ENCODE results near the gene ASTN1.

ASTN1 gene

GRCh38 chr1:177172866-177173265, 8.4 kb upstream of the ASTN1 start:
- no peak for TF ChIP-seq POLR2AphosphoS5 (IDR thresholded peaks at IDR 0.05; ENCODE audit: low read depth)
- no peak for TF ChIP-seq REST (IDR thresholded peaks at IDR 0.05; ENCODE audit: insufficient replicate concordance, low read depth)
- H3K27me3 ChIP-seq (ENCODE audit: insufficient read depth, poor library complexity, severe bottlenecking), result peaks cover 29% of the 10 kb centered on the region
- H3K4me3 ChIP-seq (replicated peaks; ENCODE audit: insufficient read depth, low read length), result no peak overlapping the region
- DNase-seq (ENCODE audit: low read depth in 1 of 2, low spot score in 1 of 2), result no peak
- no peak overlapping the region for H3K27ac ChIP-seq (replicated peaks)

- DNase-seq (ENCODE audit: low read depth in 1 of 2, low spot score in 1 of 2), result no peak
- Histone ChIP-seq H3K4me3 (replicated peaks; ENCODE audit: insufficient read depth, low read length) (no peak overlapping the region), H3K27ac (replicated peaks) (no peak overlapping the region), H3K27me3 (ENCODE audit: insufficient read depth, poor library complexity, severe bottlenecking) (peaks cover 29% of the 10 kb centered on the region)
- TF ChIP-seq CTCF (IDR thresholded peaks at IDR 0.05; ENCODE audit: insufficient read depth, low read length) (no peak), SPI1 (IDR thresholded peaks at IDR 0.05; ENCODE audit: borderline replicate concordance, low read depth) (no peak), GABPA (IDR thresholded peaks at IDR 0.05; ENCODE audit: low read depth) (no peak), POLR2AphosphoS5 (IDR thresholded peaks at IDR 0.05; ENCODE audit: low read depth) (no peak), REST (IDR thresholded peaks at IDR 0.05; ENCODE audit: insufficient replicate concordance, low read depth) (no peak)
These were observed 7.8 kb upstream of the ASTN1 start for GRCh38 chr1:177172272-177172671.

- no peak for DNase-seq (ENCODE audit: low read depth in 1 of 2, low spot score in 1 of 2)
- TF ChIP-seq GABPA (IDR thresholded peaks at IDR 0.05; ENCODE audit: low read depth), result no peak
- TF ChIP-seq REST (IDR thresholded peaks at IDR 0.05; ENCODE audit: insufficient replicate concordance, low read depth), result no peak
- no peak for TF ChIP-seq SPI1 (IDR thresholded peaks at IDR 0.05; ENCODE audit: borderline replicate concordance, low read depth)
- TF ChIP-seq CTCF (IDR thresholded peaks at IDR 0.05; ENCODE audit: insufficient read depth, low read length), result no peak
- TF ChIP-seq POLR2AphosphoS5 (IDR thresholded peaks at IDR 0.05; ENCODE audit: low read depth), result no peak
These were observed 7.1 kb upstream of the ASTN1 start for GRCh38 chr1:177171536-177172123.

More at GRCh38 chr1:177171536-177172123, 7.1 kb upstream of the ASTN1 start:
- Histone ChIP-seq H3K4me3 (replicated peaks; ENCODE audit: insufficient read depth, low read length) (no peak overlapping the region), H3K27ac (replicated peaks) (no peak overlapping the region), H3K27me3 (ENCODE audit: insufficient read depth, poor library complexity, severe bottlenecking) (peaks cover 29% of the 10 kb centered on the region)

Measured in HL-60 (cell line).